Vagina (tissue), 2 donors: ENCODE measurements around the gene STK24.

ENCODE experiments used
- POLR2A ChIP-seq, 2 donors: fragments of 450-650 bp; IDR thresholded peaks; one replicate each; pipeline ENCODE4 v1.6.1; 2017; ENCODE audit warnings: antibody characterized with exemption in 2 of 2, mild to moderate bottlenecking in 2 of 2, moderate library complexity in 2 of 2
- TF ChIP-seq, protein P1 (sequence below), 3 experiments: fragments of 450-650 bp in 2 of 3; fragments of 200-600 bp in 1 of 3; sonication (generic) in 1 of 3; IDR thresholded peaks; one replicate each; pipeline ENCODE4 v1.5.1; 2017 to 2019; ENCODE audit warnings: antibody characterized with exemption in 3 of 3, mild to moderate bottlenecking in 2 of 3, moderate library complexity in 2 of 3

- TF ChIP-seq, protein P1, sequence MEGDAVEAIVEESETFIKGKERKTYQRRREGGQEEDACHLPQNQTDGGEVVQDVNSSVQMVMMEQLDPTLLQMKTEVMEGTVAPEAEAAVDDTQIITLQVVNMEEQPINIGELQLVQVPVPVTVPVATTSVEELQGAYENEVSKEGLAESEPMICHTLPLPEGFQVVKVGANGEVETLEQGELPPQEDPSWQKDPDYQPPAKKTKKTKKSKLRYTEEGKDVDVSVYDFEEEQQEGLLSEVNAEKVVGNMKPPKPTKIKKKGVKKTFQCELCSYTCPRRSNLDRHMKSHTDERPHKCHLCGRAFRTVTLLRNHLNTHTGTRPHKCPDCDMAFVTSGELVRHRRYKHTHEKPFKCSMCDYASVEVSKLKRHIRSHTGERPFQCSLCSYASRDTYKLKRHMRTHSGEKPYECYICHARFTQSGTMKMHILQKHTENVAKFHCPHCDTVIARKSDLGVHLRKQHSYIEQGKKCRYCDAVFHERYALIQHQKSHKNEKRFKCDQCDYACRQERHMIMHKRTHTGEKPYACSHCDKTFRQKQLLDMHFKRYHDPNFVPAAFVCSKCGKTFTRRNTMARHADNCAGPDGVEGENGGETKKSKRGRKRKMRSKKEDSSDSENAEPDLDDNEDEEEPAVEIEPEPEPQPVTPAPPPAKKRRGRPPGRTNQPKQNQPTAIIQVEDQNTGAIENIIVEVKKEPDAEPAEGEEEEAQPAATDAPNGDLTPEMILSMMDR (IDR thresholded peaks at IDR 0.05): no peak
- TF ChIP-seq POLR2A (IDR thresholded peaks at IDR 0.05): no peak
These were observed 126.9 kb downstream of the STK24 start for GRCh38 chr13:98450026-98450425.
